ENCODE data around the gene SKP2. TPM values are rescaled to one million over a fixed set of nuclear protein-coding genes. Genes with fewer than 3 reads are reported as not detected.

The SKP2 gene
- total RNA-seq, 4 donors from 2014 or later = 10.3 to 41.5 (median 23.6) TPM

- DNase-seq = no peak
- H3K4me3 ChIP-seq = no peak overlapping the region
- H3K9me3 ChIP-seq = no peaks in the 10 kb centered on the region
- WGBS, 2 donors = 62 to 71% methylated on average over 2 of the region's 2 CpGs
- peaks cover 0 to 86% (median 0%) of the 10 kb centered on the region in 3 donors for H3K36me3 ChIP-seq
- no peaks in the 10 kb centered on the region for H3K27me3 ChIP-seq
- H3K4me1 ChIP-seq = no peaks in the 10 kb centered on the region
- intact Hi-C loops (cut with DNase I) = no loop called here
- no peak overlapping the region for H3K27ac ChIP-seq
- TF ChIP-seq, protein P1, sequence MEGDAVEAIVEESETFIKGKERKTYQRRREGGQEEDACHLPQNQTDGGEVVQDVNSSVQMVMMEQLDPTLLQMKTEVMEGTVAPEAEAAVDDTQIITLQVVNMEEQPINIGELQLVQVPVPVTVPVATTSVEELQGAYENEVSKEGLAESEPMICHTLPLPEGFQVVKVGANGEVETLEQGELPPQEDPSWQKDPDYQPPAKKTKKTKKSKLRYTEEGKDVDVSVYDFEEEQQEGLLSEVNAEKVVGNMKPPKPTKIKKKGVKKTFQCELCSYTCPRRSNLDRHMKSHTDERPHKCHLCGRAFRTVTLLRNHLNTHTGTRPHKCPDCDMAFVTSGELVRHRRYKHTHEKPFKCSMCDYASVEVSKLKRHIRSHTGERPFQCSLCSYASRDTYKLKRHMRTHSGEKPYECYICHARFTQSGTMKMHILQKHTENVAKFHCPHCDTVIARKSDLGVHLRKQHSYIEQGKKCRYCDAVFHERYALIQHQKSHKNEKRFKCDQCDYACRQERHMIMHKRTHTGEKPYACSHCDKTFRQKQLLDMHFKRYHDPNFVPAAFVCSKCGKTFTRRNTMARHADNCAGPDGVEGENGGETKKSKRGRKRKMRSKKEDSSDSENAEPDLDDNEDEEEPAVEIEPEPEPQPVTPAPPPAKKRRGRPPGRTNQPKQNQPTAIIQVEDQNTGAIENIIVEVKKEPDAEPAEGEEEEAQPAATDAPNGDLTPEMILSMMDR (IDR thresholded peaks at IDR 0.05) = no peak
- TF ChIP-seq POLR2A (IDR thresholded peaks at IDR 0.05) = no peak
These were observed 64.0 kb downstream of the SKP2 start for GRCh38 chr5:36215910-36216309.

DNA sequence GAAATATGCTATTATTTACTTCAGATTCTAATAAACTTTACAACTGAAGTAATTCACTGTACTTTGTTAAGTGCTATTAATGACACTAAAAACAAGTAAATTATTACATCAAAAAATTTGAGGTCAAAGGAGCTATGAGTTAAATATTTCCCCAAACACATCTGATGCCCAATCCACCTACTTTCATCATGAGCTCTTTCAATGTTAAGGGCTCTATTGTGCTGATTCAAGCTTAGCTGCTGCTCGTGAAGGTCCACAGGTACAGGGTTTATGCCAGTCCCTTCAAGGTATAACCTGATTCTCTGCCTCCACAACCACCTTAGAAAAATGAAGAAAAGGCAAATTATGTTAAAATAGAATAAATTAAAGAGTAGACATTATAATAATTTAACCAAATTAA, 65.7 kb downstream of the SKP2 start:
- intact Hi-C loops (cut with DNase I) = no loop called here
- H3K4me1 ChIP-seq = no peaks in the 10 kb centered on the region
- no peaks in the 10 kb centered on the region for H3K9me3 ChIP-seq
- TF ChIP-seq POLR2A (IDR thresholded peaks at IDR 0.05) = no peak
- TF ChIP-seq, protein P1 (IDR thresholded peaks at IDR 0.05) = no peak
- DNase-seq = no peak
- no peaks in the 10 kb centered on the region for H3K27me3 ChIP-seq
- H3K27ac ChIP-seq = no peak overlapping the region
- peaks cover 0 to 88% (median 0%) of the 10 kb centered on the region in 3 donors for H3K36me3 ChIP-seq
- 94% methylated on average over 1 of the region's 1 CpG for WGBS, 2 donors
- H3K4me3 ChIP-seq = no peak overlapping the region

DNA sequence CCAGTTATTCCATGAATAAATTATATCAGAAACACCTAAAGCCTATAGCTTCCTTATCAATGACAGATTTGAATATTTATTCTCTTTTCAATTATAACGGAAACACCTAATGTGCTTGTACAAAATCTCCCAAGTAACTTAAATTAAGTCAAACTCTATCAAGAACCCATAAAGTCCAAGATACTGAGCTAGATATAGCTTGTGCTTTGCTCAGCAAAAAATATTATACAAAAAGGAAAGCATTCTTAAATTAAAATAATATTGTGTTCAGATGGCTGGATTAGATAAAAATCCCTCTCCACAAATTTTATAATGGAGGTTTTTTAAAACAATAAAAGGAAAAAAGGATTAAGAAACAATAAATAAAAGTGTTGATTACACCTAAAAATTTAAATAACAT, 66.1 kb downstream of the SKP2 start:
- DNase-seq = no peak
- H3K36me3 ChIP-seq = peaks cover 0 to 88% (median 0%) of the 10 kb centered on the region in 3 donors
- TF ChIP-seq, protein P1 (IDR thresholded peaks at IDR 0.05) = no peak
- no peak for TF ChIP-seq POLR2A (IDR thresholded peaks at IDR 0.05)
- H3K27me3 ChIP-seq = no peaks in the 10 kb centered on the region
- intact Hi-C loops (cut with DNase I) = no loop called here
- H3K27ac ChIP-seq = no peak overlapping the region
- H3K4me1 ChIP-seq = no peaks in the 10 kb centered on the region
- 86 to 100% methylated on average over 1 of the region's 1 CpG for WGBS, 2 donors
- H3K9me3 ChIP-seq = no peaks in the 10 kb centered on the region
- H3K4me3 ChIP-seq = no peak overlapping the region

DNA sequence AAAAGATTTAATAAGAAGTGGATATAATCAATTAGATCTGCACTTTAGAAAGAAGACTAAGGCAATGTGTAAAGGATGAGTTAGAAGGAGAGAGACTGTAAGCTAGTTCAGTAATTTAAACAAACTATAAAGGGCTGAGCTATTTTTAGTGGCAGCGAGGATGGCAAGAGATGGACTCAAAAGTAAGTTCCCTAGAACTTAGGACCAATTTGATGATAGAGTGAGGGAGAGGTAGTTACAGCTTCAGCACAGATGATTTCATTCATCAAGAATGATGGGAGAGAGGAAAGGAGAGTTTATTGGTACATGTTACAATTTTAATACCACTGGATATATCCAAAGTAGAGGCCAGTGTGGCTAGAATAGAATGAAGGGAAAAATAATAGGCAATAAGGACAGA, 70.7 kb downstream of the SKP2 start:
- no peak for DNase-seq
- no peaks in the 10 kb centered on the region for H3K9me3 ChIP-seq
- no peaks in the 10 kb centered on the region for H3K27me3 ChIP-seq
- peaks cover 0 to 78% (median 0%) of the 10 kb centered on the region in 3 donors for H3K36me3 ChIP-seq
- H3K4me1 ChIP-seq = peaks cover 0 to under 1% (median 0%) of the 10 kb centered on the region in 3 donors
- no peak overlapping the region for H3K27ac ChIP-seq
- H3K4me3 ChIP-seq = no peak overlapping the region
- TF ChIP-seq, protein P1 (IDR thresholded peaks at IDR 0.05) = no peak
- TF ChIP-seq POLR2A (IDR thresholded peaks at IDR 0.05) = no peak
- 92 to 94% methylated on average over 1 of the region's 1 CpG for WGBS, 2 donors
- intact Hi-C loops (cut with DNase I) = no loop called here

DNA sequence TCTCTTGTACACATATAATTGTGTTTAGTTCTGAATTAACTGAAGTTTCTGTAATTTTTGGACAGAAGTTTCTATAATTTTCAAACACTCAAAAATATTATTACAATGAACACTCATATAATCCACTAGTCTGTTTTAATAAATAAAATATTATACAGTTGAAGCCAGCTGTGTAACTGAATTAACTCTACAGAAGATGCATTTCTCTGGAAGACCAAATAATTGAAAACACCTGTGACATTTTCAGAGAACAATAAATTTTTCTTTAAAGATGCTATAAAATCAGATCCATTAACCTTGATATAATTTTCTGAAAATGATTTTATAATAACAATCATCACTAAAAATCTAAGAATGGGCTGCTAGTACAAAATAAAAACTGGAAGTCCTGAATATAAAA, 75.1 kb downstream of the SKP2 start:
- intact Hi-C loops (cut with DNase I) = no loop called here
- no peaks in the 10 kb centered on the region for H3K9me3 ChIP-seq
- no peak for TF ChIP-seq POLR2A (IDR thresholded peaks at IDR 0.05)
- TF ChIP-seq, protein P1 (IDR thresholded peaks at IDR 0.05) = no peak

More for the DNA sequence above, 75.1 kb downstream of the SKP2 start:
- peaks cover 0 to 8% (median 0%) of the 10 kb centered on the region in 3 donors for H3K4me1 ChIP-seq
- H3K36me3 ChIP-seq = peaks cover 0 to 43% (median 0%) of the 10 kb centered on the region in 3 donors
- DNase-seq = no peak
- H3K4me3 ChIP-seq = no peak overlapping the region
- no peak overlapping the region for H3K27ac ChIP-seq
- no peaks in the 10 kb centered on the region for H3K27me3 ChIP-seq
